Gastroesophageal sphincter (tissue), 3 donors: Measurements from ENCODE around the gene PANK4.

Experiments used
- POLR2AphosphoS5 ChIP-seq: sonication (generic); formaldehyde crosslinking; IDR thresholded peaks from one replicate; pipeline ENCODE4 v1.6.1; 2017; ENCODE audit warnings: antibody characterized with exemption
- TF ChIP-seq, protein P1 (sequence below), 4 experiments: fragments of 200-600 bp in 2 of 4; fragments of 450-650 bp in 2 of 4; sonication (generic) in 1 of 4; IDR thresholded peaks; one replicate each; pipeline ENCODE4 v1.5.1; 2017 to 2019; ENCODE audit warnings: antibody characterized with exemption in 4 of 4, mild to moderate bottlenecking in 2 of 4, moderate library complexity in 2 of 4

DNA sequence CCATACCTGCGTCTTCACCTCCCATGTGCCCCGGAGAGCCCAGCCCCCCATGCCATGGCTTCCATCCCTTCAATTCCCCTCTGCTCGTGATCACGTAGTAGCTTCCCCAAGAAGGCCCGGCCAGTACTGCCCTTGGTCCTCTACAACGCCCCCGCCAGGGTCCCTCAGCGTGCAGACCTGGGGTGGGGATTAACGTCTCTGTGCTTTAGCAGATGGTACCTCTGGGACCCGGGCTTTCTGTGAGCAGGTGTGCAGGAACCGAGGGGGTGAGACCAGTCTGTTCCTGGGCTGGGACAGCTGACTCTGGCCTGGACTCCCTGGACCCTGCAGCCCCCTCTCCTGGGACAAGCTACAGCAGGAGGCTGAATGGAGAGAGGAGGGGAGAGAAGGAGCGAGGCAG, 49.1 kb downstream of the PANK4 start:
- TF ChIP-seq POLR2AphosphoS5: no peak
- TF ChIP-seq, protein P1, sequence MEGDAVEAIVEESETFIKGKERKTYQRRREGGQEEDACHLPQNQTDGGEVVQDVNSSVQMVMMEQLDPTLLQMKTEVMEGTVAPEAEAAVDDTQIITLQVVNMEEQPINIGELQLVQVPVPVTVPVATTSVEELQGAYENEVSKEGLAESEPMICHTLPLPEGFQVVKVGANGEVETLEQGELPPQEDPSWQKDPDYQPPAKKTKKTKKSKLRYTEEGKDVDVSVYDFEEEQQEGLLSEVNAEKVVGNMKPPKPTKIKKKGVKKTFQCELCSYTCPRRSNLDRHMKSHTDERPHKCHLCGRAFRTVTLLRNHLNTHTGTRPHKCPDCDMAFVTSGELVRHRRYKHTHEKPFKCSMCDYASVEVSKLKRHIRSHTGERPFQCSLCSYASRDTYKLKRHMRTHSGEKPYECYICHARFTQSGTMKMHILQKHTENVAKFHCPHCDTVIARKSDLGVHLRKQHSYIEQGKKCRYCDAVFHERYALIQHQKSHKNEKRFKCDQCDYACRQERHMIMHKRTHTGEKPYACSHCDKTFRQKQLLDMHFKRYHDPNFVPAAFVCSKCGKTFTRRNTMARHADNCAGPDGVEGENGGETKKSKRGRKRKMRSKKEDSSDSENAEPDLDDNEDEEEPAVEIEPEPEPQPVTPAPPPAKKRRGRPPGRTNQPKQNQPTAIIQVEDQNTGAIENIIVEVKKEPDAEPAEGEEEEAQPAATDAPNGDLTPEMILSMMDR (IDR thresholded peaks at IDR 0.05): no peak
